GM18511 (cell line): ENCODE measurements around the gene BRD1.

Experiments
- ATAC-seq: cut with Tn5 transposase; IDR thresholded peaks from one replicate; pipeline ENCODE4 v1.9.1; 2021; ENCODE audit warnings: mild to moderate bottlenecking, moderate library complexity; ENCODE audit not compliant: unreplicated experiment

The BRD1 gene

DNA sequence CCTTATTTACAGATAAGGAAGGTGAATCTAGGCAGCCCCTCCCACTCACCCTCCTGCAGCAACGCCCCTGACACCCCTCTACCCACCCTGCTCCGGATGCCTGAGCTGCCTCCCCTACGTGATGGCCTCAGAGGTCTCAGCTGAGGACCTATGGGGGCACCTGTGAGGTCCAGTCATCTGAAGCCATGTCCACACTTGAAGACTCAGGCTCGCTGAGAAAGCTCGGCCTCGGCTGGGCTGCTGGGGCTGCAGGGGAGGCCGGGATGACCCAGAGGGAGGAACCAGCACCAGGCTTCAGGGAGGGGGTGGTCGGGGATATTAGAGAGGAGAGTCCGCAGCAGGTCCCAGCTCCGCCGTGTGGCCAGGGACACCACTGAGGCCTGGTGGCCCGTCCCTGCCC lies 92.8 kb downstream of the BRD1 start:
- no peak for ATAC-seq

DNA sequence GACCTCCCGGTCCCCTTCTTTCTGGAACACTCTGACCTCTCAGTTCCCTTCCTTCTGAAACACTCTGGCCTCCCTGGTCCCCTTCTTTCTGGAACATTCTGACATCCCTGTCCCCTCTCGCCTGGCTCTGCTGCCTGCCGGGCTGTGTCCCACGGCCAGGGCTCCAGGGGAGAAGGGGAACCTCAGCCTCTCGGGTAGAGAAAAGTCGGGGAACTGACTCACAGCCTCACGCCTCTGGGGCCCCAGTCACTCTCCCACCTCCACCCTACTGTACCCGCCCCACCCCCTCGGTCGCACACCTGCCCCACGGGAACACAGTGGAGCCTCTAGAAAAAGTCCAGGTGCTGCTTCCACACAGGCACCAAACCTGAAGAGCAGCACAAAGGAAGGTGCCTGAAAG lies 93.3 kb downstream of the BRD1 start:
- no peak for ATAC-seq

DNA sequence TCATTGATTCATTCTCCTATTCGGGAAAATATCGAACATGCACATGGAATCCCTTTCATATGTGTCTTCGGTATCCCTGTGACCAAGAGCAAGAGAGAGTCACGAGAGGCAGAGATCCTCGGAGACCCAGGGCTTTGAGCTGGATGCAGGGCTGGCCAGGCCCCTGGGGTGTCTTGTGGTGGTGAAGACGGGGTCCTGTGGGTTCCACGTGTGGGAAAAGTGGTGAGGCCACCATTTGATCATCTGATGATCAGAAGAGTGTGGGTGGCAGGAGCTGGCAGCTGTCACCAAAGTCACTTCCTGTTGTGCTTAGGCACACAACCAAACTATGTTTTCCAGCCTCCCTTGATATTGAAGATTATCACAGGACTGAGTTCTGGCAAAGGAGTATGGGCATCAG lies 94.0 kb downstream of the BRD1 start:
- ATAC-seq = no peak

DNA sequence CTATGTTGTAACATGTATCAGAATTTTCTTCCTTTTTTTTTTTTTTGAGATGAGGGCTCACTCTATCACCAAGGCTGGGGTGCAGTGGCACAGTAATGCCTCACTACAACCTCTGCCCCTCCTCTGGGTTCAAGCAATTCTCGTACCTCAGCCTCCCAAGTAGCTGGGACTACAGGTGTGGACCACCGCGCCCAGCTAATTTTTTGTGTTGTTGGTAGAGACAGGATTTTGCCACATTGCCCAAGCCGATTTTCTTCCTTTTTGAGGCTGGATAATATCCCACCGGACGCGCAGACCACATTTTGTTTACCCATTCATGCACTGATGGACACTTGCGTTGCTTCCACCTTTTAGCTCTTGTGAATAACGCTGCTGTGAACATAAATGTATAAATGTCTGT lies 97.0 kb downstream of the BRD1 start:
- no peak for ATAC-seq

DNA sequence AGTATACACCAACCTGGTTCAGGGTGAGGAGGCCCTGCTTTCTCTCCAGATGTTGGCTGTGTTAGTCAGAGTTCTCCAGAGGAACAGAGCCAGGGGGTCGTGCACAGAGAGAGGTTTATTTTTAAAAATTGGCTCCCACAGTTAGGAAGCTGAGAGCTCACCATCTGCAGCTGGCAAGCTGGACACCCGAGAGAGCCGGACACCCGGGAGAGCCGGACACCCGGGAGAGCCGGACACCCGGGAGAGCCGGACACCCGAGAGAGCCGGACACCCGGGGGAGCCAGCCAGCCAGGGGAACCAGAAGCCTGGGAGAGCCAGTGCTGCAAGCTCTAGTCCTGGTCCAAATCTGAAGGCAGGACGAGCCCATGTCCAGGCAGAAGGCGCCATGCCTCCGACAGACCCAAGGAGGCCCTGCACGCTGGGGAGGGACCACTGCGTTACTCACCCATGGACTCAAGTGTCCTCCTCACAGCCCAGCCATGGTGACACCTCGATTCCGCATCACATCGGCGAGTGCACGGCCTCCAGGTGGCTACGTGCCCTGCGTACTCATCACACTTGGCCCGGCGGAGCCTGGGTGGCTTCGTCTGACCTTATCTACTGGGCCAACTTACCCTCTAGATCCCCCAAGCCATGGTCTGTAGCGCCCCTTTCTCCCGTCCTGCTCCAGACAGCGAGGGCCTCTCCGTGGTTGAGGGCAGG lies 99.0 kb downstream of the BRD1 start:
- no peak for ATAC-seq

DNA sequence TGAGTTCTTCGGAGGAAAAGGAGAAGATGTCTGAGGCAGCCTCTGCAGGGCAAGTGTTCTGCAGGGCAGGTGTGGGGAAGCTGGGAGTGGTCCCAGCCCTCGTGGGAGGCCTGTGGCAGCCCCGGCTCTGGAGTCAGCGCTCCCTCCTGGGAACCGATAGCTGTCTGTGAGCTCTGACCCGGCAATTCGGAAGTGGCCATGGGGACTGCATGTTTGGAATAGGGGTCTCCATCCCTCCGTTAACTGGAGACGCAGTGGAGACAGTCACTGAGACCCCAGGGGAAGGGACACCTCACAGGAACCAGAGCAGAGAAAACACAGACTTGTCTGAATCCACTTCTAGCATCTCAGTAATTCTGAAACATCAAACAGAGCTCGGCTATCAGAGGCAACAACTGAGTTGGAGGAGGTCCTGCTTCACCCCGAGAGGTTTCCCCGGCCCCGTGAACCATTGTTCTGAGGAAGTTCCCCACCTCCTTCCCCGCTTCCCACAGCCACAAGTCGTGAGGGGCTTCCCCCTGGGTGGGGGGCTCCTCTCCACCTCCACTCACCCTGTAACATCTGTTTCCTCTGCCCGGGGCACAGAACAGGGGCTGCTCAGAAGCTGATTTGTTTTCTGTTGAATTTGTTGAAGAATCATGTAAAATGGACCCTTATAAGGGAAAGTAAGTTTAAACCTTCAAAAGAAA lies 99.6 kb downstream of the BRD1 start:
- no peak for ATAC-seq

DNA sequence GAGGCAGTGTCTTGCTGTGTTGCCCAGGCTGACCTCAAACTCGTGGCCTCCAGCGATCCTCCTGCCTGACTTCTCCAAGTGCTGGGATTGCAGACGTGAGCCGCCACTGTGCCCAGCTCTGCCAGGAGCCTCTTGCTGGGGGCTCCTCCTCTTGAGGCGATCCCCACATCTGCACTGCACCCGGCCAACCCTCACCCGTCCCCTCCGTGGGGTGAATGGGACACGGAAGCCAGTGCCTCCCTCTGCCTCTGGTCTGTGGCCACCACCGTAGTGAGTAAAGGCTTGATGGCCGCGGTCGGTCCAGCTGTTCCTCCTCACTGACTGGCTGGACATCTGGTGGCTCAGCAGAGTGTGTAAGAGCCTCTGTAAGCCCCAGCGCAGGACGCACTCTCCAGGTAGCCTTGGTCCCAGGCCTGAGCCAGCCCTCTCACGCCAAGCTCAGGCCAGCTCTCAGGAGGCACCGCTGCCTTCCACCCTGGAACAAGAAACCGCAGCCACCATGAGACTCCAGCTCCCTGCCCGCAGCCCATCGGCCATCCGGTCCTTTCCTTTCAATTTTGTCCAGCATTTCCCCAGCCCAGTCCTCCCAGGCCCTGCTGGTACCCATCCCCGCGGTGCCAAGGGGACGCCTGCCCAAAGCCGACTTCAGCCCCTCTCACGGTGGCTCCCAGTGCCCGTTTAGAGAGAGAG lies 100.3 kb downstream of the BRD1 start:
- ATAC-seq = no peak

DNA sequence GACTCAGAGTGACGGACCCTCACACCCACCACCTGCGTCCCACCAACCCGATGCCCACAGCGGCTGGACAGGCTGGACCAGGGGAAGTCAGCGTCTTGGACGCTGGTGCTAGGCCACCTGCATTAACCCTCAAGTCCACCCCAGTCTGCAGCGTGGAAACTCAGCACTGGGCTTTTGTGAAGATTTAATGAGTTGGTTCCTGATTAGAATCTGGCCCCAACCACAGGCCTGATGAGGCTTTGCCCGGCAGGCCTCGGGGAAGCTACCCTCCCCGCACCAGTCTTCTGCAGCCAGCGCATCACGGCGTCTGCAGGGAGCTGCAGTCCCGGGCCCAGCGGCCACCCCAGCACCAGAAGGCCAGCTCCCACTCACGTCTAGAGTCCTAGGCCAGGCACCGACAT lies 101.0 kb downstream of the BRD1 start:
- no peak for ATAC-seq

DNA sequence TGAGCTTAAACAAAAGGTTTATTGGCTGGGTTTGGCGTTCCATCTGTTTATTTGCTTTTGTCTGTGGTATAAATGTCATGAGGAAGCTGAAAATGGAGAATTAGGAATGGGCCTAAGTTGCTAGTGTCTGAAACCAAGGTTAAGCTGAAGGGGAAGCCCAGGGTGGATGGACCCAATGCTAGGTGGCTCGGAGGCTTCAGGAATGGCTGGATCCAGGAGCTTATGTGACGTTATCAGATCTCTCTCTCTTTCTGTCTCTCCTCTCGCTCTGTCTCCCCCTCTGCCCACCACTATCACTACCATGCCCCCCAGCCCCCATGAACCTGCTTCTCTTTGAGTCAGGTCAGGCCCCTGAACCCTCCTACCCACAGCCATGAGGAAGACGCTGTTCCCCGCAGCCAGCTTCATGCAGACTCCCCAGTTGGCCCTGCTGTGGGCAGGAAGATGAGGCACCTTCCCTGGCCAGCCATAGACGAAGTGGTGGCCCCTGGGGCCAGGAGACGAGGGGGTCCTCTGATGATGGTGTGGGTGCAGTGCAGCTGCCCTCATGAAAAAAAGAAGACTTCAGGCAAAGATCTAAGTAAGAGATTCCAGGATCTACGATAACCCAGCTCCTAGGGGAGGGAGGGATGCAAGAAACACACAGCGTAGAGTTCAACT lies 101.5 kb downstream of the BRD1 start:
- no peak for ATAC-seq

DNA sequence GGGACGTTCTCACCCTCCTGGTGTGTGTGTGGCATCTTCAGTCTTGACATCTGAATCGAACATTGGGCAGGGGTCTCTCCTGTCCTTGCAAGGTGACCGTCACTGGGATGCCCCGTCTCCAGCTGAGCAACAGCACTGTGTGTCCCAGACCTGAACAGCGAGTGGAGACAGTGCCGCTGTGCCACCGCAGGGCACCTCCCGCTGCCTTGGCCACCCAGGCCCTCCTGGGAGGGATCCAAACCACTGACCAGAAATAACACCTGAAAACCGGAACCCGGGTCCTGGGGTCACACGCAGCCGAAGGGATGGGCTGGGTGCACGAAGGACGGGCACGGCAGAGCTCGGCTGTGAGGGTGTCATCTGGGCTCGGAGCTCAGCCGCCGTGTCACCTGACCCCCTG lies 102.2 kb downstream of the BRD1 start:
- no peak for ATAC-seq

DNA sequence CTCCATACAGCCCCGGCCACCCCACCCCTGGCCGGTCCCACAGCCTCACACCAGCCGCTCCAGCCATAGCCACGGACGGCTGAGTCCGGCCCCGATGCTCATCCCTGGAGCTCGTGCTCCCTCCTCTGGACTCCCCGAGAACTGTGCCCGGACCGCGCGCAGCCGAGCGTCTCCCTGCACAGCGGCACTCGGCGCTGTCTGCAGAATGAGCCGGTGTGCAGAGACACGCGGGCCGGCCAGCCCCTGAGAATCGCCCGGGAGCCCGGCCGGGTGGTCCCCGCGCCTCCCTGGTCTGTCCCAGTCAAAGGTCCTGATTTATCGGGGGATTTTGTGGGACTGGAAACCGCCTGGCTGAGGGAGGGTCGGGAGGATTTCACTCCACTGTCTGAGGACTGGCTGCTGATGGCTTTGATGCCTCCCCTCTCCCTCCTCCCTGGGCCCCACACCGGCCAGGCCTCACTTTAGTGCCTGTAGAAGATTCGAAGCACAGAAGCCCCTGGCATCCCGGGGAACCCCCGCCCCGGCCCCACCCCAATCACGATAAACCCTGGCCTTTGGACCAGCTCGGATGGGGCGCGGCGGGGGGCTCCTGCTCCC lies 102.7 kb downstream of the BRD1 start:
- ATAC-seq = peak; percentile 60

DNA sequence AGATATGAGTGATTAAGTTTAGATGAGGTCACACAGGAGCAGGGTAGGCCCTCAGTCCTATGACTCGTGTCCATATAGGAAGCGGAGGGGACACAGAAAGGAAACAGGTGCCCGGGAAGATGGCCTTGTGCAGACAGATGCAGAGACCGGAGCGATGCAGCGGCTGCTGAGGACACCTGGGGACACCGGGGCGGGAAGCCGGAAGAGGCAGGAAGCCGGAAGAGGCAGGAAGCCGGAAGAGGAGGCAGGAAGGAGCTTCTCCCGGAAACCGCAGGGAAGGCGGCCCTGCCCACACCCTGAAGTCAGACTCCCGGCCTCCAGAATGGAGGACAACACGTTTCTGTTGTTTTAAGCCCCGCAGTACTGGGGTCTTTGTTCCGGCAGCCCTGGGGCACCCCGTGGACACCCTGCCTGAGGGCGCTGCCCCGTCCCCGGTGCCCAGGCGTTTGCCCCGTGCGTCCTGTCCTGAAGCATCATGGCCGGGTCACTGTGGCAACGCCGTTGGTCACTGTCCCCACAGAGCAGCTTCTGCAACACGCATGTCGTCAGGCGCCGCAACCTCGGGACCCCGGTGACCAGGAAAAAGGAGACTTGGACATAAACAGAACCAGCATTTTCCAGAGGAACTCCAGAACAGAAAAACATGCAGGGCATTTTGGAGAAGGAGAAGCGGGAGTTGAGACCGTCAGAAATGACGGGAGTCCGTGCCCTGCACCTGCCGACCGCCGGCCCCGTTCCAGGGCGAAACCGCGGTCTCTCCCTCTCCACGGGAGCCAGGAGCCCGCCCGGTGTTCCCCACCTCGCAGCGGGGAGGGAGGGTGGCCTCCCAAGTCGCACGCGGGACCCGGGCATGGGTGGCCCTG lies 103.4 kb downstream of the BRD1 start:
- no peak for ATAC-seq

DNA sequence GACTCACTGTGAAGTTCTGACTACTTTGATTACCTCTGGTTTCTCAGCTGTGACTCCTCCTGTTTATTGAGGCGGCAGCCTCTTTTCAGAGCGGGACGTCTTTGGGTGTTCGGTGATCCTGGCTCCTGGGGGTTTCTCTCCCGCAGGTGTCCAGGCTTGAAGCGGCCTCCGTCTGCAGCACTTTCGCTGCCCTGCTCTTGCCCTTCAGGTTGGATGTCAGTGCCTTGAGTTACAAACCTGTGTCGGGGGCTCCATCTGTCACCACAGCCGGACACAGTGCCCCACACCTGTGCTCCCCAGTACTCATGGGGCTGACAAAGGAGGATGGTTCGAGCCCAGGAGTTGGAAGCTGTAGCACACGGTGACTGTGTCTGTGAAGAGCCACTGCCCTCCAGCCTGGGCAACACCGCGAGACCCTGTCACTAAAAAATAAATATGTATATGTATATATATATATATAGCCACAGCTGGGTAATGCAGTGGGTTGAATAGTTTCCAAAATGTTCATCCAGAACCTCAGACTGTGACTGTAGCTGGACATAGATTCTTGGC lies 104.1 kb downstream of the BRD1 start:
- ATAC-seq = no peak
